ENCODE measurements around the gene MRPL49. TPM values are rescaled to one million over a fixed set of nuclear protein-coding genes. Genes with fewer than 3 reads are reported as not detected.

Gene MRPL49
- total RNA-seq, 4 donors from 2014 or later: 10.5 to 119 (median 60.9) TPM

- Histone ChIP-seq H3K27me3 (no peaks in the 10 kb centered on the region), H3K4me1 (no peaks in the 10 kb centered on the region), H3K4me3 (no peak overlapping the region), H3K9me3 (no peaks in the 10 kb centered on the region), H3K36me3 (no peaks in the 10 kb centered on the region), H3K27ac (no peak overlapping the region)
- no peak for DNase-seq
- 71 to 89% methylated on average over 2 to 3 of the region's 3 CpGs for WGBS, 2 donors (ENCODE audit: low coverage in 1 of 2)
- in situ Hi-C loops (cut with MboI; ENCODE audit: low pct_ligation_motif_present in 1 of 4, low pct_unique_long_range_greater_than_20kb in 1 of 4, low sequenced_read_pairs in 3 of 4): no loop called here
- no peak for TF ChIP-seq POLR2A (IDR thresholded peaks at IDR 0.05)
- no peak for TF ChIP-seq POLR2AphosphoS5 (IDR thresholded peaks at IDR 0.05)
- TF ChIP-seq CTCF (IDR thresholded peaks at IDR 0.05): no peak
- intact Hi-C loops (cut with DNase I; ENCODE audit: low total_unique reads): no loop called here
Observed at GRCh38 chr11:65156926-65157325, 34.8 kb downstream of the MRPL49 start.

GRCh38 chr11:65157336-65157735 is 35.2 kb downstream of the MRPL49 start:
- Histone ChIP-seq H3K9me3 (no peaks in the 10 kb centered on the region), H3K36me3 (no peaks in the 10 kb centered on the region), H3K27me3 (no peaks in the 10 kb centered on the region), H3K27ac (no peak overlapping the region), H3K4me1 (no peaks in the 10 kb centered on the region), H3K4me3 (no peak overlapping the region)
- WGBS, 2 donors (ENCODE audit: low coverage in 1 of 2): 79 to 100% methylated on average over 1 to 3 of the region's 3 CpGs
- in situ Hi-C loops (cut with MboI; ENCODE audit: low pct_ligation_motif_present in 1 of 4, low pct_unique_long_range_greater_than_20kb in 1 of 4, low sequenced_read_pairs in 3 of 4): no loop called here
- intact Hi-C loops (cut with DNase I; ENCODE audit: low total_unique reads): no loop called here
- no peak for DNase-seq
- TF ChIP-seq EP300 (IDR thresholded peaks at IDR 0.05; ENCODE audit: low read depth): no peak
- no peak for TF ChIP-seq POLR2AphosphoS5 (IDR thresholded peaks at IDR 0.05)
- no peak for TF ChIP-seq CTCF (IDR thresholded peaks at IDR 0.05)
- no peak for TF ChIP-seq POLR2A (IDR thresholded peaks at IDR 0.05)

GRCh38 chr11:65159012-65159411 is 36.9 kb downstream of the MRPL49 start:
- no peaks in the 10 kb centered on the region for H3K36me3 ChIP-seq
- no peak overlapping the region for H3K27ac ChIP-seq
- H3K9me3 ChIP-seq: no peaks in the 10 kb centered on the region
- in situ Hi-C loops (cut with MboI; ENCODE audit: low pct_ligation_motif_present in 1 of 4, low pct_unique_long_range_greater_than_20kb in 1 of 4, low sequenced_read_pairs in 3 of 4) (no loop called here), intact Hi-C loops (cut with DNase I; ENCODE audit: low total_unique reads) (no loop called here)
- DNase-seq: no peak
- no peak overlapping the region for H3K4me3 ChIP-seq
- no peak for TF ChIP-seq POLR2AphosphoS5 (IDR thresholded peaks at IDR 0.05)
- no peaks in the 10 kb centered on the region for H3K27me3 ChIP-seq
- 61 to 64% methylated on average over 5 of the region's 5 CpGs for WGBS, 2 donors (ENCODE audit: low coverage in 1 of 2)
- no peaks in the 10 kb centered on the region for H3K4me1 ChIP-seq

- no peak overlapping the region for H3K4me3 ChIP-seq
- H3K27ac ChIP-seq: no peak overlapping the region
- no peaks in the 10 kb centered on the region for H3K36me3 ChIP-seq
- H3K9me3 ChIP-seq: no peaks in the 10 kb centered on the region
- peaks cover 0 to 5% (median 0%) of the 10 kb centered on the region in 4 donors for H3K4me1 ChIP-seq
- TF ChIP-seq POLR2A (IDR thresholded peaks at IDR 0.05): no peak
- no peak for TF ChIP-seq CTCF (IDR thresholded peaks at IDR 0.05)
- TF ChIP-seq POLR2AphosphoS5 (IDR thresholded peaks at IDR 0.05): no peak
- TF ChIP-seq EP300 (IDR thresholded peaks at IDR 0.05; ENCODE audit: low read depth): no peak
- no peak for DNase-seq
- in situ Hi-C loops (cut with MboI; ENCODE audit: low pct_ligation_motif_present in 1 of 4, low pct_unique_long_range_greater_than_20kb in 1 of 4, low sequenced_read_pairs in 3 of 4): loop anchor here in 1 of 4 donors (5.0 kb wide), 1 partner anchor 92 kb away; no protein-coding TSS in a partner anchor
- intact Hi-C loops (cut with DNase I; ENCODE audit: low total_unique reads): no loop called here
- WGBS, 2 donors (ENCODE audit: low coverage in 1 of 2): 46 to 81% methylated on average over 3 of the region's 3 CpGs
- H3K27me3 ChIP-seq: no peaks in the 10 kb centered on the region
Observed at GRCh38 chr11:65160643-65161042, 38.5 kb downstream of the MRPL49 start.

- in situ Hi-C loops (cut with MboI; ENCODE audit: low pct_ligation_motif_present in 1 of 4, low pct_unique_long_range_greater_than_20kb in 1 of 4, low sequenced_read_pairs in 3 of 4): loop anchor here in 1 of 4 donors (5.0 kb wide), 1 partner anchor 89 kb away; no protein-coding TSS in a partner anchor
- intact Hi-C loops (cut with DNase I; ENCODE audit: low total_unique reads): no loop called here
- TF ChIP-seq EP300 (IDR thresholded peaks at IDR 0.05; ENCODE audit: low read depth) (no peak), POLR2AphosphoS5 (IDR thresholded peaks at IDR 0.05) (no peak), CTCF (IDR thresholded peaks at IDR 0.05) (no peak), POLR2A (IDR thresholded peaks at IDR 0.05) (no peak)
- no peak for DNase-seq
- Histone ChIP-seq H3K4me1 (peaks cover 0 to 9% (median 0%) of the 10 kb centered on the region in 4 donors), H3K27ac (no peak overlapping the region), H3K9me3 (no peaks in the 10 kb centered on the region), H3K4me3 (no peak overlapping the region), H3K27me3 (no peaks in the 10 kb centered on the region), H3K36me3 (no peaks in the 10 kb centered on the region)
- 69 to 75% methylated on average over 2 of the region's 2 CpGs for WGBS, 2 donors (ENCODE audit: low coverage in 1 of 2)
Observed at GRCh38 chr11:65163684-65164083, 41.6 kb downstream of the MRPL49 start.
